NCI-H2107 treated with DMSO at 0.1 percent for 48 hours (cell line): ENCODE results near the gene LMTK2.
A peak's percentile ranks its signal among the peaks of the same experiment; 100 is the strongest.
"Not testable (repeated sequence)": the region's sequence is repeated elsewhere in the genome, so short reads cannot be mapped to it uniquely, and the experiment has no call there.

ENCODE experiments used
- DNase-seq: peaks from one replicate; lab custom pipeline; 2025; ENCODE audit not compliant: unreplicated experiment; lab: John Stamatoyannopoulos, UW

Gene LMTK2

DNA sequence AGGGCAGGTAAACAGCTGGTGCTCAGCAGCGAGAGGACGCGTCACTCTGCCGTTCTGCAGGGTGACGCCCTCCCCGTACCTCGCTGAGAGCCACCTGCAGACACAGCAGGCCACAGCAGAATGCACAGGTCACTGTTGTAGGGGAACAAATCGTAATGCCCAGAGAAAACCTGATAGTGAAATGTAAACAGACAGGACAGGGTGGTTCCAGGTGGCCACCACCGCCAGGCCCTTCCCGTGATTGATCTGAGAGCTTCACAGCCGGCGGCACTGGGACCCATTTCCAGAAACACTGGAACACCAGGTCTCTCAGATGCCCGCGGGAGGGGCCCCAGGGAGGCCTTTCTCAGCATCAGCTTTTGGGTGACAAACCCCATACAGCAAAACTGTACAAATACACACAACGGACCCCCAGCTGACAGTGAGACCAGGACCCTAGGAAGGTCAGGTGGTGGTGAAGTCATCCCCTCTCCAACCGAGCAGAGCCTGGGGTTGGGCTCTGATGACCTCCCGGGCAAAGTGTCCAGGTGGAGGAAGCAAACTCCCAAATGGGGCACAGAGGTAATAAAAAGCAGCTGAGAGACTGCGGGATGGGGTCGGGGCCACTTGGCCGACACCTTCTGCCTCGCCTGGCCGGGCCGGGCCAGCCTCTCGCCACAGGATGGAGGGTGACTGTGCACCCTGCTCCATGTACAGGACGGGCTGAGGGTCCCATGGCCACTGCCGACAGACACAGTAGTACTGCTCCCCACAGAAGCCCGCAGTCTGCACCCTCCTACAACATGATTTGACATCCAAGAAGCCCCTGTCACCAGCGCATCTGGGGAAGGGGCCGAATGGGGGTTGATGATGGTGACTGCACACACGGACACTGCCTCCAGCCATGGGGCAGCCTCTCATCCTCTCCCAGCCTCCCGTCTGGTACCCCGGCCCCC, 109.2 kb downstream of the LMTK2 start:
- DNase-seq, result no peak

GRCh38 chr7:98216941-98217622, 110.4 kb downstream of the LMTK2 start:
- no peak for DNase-seq

DNA sequence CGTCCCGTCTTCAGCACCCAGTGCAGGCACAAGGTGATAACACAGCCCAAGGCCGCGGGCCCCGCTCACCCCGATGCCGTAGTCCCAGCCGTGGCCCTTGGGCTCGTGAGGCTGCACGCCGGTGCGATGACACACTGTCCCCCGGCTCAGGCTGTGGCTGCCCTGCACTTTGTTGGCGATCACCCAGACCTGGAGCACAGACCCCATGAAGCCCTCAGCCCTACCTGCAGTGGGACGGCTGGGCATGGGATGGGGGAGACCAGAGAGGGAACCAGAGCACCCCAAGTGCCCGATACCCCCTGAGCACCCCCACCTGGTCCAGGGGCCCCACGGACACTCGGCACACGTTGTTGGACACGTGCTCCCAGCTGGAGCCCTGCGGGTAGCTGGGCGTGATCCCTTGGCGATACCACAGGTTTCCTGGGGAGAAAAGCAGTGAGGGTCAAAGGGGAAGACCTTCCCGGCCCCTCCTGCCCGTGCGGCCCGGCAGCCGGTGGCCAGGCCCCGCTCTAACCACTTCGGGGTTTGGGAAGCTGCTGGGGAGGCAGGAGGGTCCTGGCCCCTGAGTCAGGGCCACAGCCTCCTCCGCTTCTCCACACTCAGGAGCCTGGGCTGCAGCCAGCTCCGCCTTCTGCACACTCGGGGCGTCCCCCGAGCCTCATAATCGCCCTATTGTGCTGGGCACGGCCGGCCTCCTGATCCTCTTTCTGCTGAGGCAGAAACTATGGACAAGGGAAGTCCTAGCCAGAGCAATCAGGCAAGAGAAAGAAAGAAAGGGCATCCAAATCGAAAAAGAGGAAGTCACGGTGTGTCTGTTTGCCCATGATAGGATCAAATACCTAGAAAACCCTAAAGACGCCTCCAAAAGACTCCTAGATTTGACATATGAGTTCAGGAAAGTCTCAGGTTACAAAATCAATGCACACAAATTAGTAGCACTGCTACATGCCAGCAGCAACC, 111.2 kb downstream of the LMTK2 start:
- peak; percentile 65 for DNase-seq

- not testable (repeated sequence) for DNase-seq
Observed at GRCh38 chr7:98219382-98219781, 112.7 kb downstream of the LMTK2 start.

GRCh38 chr7:98221611-98222532, 115.2 kb downstream of the LMTK2 start:
- DNase-seq, result no peak

DNA sequence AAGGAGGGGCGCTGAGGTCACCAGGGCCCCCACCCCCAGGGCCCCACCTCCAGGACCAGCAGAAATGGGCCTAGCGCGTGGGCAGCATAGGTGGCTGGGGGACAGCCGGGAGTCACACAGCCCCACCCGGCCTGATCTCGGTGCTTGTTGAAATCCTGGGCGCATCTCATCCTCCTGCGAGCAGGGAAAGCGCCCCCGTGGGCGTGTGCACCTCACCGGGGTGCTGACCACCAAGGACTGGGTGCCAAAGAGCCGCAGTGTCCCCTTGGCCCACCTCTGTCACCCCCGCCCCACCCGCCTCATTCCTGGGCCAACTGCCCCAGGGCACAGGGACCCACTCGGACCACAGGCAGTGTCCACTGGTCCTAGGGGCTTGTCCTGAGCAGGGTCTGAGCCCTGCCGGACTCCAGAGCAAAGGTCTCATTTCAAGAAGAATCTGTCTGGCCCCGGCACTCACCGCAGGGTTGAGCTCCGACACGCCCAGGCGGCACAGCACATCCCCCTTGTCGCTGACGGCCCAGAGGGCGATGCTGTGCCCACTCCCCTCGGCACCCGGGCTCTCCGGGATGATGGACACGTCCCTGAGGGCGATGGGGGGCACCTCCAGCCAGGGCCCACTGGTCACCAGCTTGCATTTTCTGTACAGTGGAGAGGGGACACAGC, 116.0 kb downstream of the LMTK2 start:
- no peak for DNase-seq

DNA sequence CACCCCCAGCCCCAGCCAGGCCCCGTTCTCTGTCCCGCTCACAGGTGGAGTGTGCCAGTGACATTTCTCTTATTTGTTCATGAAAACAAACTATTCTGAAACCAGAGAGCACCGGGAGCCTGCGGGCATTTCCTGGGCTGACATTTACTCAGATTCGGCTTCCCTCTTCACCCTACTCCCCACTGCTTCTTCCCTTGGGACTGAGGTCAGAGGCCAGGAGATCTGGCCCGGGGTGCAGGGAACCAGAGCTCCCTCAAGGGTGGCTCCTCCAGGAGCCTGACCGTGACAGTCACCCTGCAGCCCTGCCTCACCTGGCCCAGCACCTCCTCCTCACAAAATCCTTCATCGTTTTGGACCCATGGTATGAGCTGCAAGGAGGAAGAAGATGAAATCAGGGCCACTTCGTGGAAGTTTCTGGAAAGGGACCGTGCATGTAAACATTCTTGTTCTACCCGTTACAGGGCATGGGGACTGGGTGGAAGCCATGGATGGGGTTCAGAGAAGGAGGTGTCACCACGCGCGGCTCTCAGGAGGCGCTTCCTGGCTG, 116.8 kb downstream of the LMTK2 start:
- DNase-seq, result no peak

DNA sequence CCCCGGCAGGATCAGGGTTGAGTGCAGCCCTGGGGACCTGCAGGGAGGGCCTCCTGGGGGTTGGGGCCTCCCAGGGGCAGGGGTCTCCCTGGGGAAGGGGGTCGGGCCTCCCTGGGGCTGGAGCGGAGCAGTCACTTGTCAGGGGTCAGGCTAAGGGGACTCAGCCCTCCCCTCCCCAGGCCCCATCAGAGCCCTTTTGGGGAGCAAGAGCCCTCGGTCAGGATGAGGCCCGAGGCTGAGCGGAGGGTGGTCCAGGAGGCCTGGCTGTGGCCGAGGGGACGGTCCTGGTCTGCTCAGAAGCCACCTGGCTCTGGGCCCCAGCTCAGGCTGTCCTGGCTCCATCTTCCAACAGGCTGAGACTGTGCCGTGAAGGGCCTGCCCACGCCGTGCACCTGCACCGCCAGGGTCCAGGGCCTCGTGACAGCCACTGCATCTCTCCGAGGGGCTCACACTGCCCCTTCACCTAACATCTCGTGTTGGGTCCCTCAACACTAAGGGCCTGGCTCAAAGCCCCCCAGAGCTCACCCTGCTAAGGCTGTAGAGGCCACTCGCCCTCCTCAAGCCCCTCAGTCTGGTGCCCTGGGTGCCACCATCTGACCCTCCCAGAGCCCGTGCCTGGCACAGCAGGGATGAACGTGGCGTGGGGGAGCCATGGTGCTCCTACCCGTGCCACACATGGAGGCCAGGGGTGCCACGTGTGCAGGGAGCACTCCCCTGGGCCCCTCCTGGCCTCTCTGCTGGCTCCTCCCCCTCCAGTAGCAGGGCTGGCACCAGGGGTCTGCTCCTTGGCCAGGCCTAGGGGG, 117.4 kb downstream of the LMTK2 start:
- DNase-seq, result no peak

DNA sequence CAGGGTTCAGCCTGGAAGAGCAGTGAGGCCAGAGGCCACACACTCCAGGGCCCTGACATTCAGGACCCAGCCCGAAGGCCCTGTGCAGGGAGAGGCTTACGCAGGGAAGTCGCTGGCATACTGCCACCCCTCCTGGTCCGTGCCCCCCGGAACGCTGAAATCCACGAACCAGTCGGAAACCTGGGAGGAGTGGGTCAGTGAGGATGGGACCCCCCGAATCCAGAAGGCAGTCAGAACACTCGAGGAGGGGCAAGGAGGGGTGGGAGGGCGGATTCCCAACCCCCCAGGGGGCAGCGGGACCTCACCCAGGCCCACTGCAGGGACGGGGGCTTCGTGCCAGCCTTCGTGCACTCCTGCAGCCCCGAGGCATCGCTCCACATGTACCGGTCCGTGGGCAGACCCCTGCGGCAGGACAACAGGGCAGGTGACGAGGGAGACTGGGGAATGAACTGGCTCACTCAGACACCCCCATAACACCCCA, 118.1 kb downstream of the LMTK2 start:
- no peak for DNase-seq

GRCh38 chr7:98225913-98226614, 119.4 kb downstream of the LMTK2 start:
- DNase-seq, result no peak

DNA sequence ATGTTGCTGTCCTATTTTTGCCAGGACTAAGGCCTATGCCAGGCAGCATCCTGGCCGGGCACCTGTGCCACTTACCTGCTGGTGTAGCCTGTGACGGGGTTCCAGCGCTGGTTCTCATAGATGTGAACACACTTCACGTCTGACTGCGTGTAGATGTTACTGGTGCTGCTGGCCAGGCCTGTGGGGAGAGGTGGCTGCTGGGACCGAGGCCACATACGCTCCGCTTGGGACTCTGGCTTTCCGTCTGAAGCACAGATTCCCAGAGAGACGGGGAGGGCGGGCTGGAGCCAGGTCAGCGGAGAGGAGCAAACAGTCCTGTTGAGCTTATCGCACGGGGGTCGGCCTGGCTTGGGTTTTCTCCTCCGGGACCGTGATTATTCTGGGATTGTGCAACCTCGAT, 121.3 kb downstream of the LMTK2 start:
- no peak for DNase-seq

DNA sequence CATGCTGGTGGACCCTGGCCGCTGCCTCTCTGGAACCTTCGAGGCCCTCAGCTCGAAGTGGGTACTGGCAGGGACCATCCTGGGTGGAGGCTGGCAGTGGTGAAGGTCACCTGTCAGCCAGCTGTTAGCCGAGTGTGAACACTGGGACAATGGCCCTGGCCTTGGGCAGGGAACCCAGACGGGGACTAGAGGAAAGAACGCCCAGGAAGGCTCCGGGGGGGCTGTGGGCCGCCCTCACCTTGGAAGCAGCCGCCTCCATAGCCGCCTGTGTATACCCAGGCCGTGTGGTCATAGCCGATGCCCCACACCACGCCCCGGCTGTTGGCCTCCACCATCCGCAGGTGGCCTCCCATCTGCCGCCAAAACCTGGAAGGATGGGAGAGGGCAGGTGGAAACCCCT, 122.1 kb downstream of the LMTK2 start:
- no peak for DNase-seq

DNA sequence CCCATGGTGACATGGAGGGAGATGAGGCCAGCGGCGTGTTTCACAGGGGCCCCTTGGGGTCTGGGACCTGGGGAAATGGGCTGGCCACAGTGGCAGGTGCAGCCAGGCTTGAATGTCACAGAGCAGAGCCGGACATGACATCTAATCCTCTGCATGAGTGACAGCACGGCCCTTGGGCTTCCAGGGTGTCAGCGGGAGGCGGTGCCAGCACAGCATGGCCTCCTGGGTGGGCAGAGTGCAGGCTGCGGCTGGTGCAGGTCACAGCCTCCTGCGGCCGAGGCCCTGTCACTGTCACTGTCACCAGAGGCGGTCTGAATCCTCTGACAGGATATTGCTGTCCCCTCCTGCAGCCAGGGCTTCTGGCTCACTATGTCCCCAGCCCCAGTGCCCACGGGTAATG, 122.8 kb downstream of the LMTK2 start:
- no peak for DNase-seq

- no peak for DNase-seq
Observed at GRCh38 chr7:98229991-98230745, 123.5 kb downstream of the LMTK2 start.

DNA sequence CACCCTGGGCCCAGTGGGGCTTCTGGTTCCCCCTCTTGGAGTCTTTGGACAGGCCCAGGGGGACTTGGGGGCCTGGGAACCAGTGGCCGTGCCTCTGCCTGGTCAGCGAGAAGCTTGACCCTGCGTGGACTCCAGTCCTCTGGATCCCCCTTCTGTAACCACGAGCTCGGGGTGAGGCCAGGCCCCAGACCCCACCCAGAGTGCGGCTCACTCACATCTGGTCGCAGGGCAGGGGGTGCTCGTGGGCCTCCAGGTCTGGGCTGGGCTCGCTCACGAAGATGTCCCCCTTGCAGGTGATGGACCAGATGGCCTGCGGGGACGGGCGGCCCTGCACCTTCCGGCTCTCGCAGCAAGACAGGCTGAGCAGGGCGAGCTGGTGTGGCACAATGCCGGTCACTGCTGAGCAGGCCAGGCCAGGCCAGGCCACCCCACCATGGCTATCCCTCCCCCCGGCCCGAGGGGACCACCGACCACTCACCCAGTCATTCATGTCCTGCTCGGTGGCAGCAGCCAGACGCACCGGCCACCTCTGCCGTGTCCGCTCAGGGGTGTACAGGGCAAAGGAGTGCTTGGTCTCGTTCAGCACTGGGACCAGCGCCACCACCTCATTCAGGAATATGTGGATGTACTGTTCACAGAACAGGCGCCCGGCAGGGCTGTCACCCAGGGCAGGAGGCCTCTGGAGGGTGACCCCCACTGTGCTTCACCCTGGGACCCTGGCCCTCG, 124.2 kb downstream of the LMTK2 start:
- DNase-seq, result no peak

- no peak for DNase-seq
Observed at GRCh38 chr7:98231493-98232262, 125.0 kb downstream of the LMTK2 start.
